Measurements from ENCODE around the gene PSMA3.

- TF ChIP-seq ZFP36 (IDR thresholded peaks at IDR 0.05; ENCODE audit: low read depth, low read length, partially characterized antibody) (no peak), ZNF280A (IDR thresholded peaks at IDR 0.05; ENCODE audit: low read depth, partially characterized antibody) (no peak), CTCF (IDR thresholded peaks at IDR 0.05 in 2 of 3, conservative IDR thresholded peaks at IDR 0.05 in 1 of 3; ENCODE audit: insufficient read depth in 2 of 3, low read depth in 1 of 3, low read length in 3 of 3) (no peak), PKNOX1 (IDR thresholded peaks at IDR 0.05) (no peak), USF1 (CRISPR knock-in tag; IDR thresholded peaks at IDR 0.05) (no peak), JUN (IDR thresholded peaks at IDR 0.05; ENCODE audit: borderline replicate concordance, low read depth, low read length) (no peak), JUN (CRISPR knock-in tag; IDR thresholded peaks at IDR 0.05; ENCODE audit: borderline replicate concordance) (no peak), ZC3H11A (IDR thresholded peaks at IDR 0.05; ENCODE audit: low read depth, low read length) (no peak), ZNF354B (CRISPR knock-in tag; IDR thresholded peaks at IDR 0.05) (no peak), GATA2 (CRISPR knock-in tag; IDR thresholded peaks at IDR 0.05) (no peak), ZZZ3 (IDR thresholded peaks at IDR 0.05) (no peak), HNRNPL (IDR thresholded peaks at IDR 0.05; ENCODE audit: low read depth, low read length) (no peak), CC2D1A (IDR thresholded peaks at IDR 0.05) (no peak), ATF3 (IDR thresholded peaks at IDR 0.05) (no peak), ATF3 (CRISPR knock-in tag; conservative IDR thresholded peaks at IDR 0.05) (no peak), CHD2 (IDR thresholded peaks at IDR 0.05; ENCODE audit: low read depth, low read length) (no peak)
These were observed 37.3 kb downstream of the PSMA3 start for GRCh38 chr14:58281969-58282368.

Measured in K562 (cell line).